Measurements from ENCODE around the gene SIPA1L3.

- TF ChIP-seq POLR2AphosphoS5 (IDR thresholded peaks at IDR 0.05) (no peak), CTCF (IDR thresholded peaks at IDR 0.05) (no peak)
These were observed 29.2 kb downstream of the SIPA1L3 start for GRCh38 chr19:37936166-37936565.

All from breast epithelium (tissue), 3 donors.